ENCODE results near the gene CDHR1. TPM values are rescaled to one million over a fixed set of nuclear protein-coding genes. Genes with fewer than 3 reads are reported as not detected.

Gene CDHR1
- total RNA-seq, 1 experiment from 2014 or later: not detected

DNA sequence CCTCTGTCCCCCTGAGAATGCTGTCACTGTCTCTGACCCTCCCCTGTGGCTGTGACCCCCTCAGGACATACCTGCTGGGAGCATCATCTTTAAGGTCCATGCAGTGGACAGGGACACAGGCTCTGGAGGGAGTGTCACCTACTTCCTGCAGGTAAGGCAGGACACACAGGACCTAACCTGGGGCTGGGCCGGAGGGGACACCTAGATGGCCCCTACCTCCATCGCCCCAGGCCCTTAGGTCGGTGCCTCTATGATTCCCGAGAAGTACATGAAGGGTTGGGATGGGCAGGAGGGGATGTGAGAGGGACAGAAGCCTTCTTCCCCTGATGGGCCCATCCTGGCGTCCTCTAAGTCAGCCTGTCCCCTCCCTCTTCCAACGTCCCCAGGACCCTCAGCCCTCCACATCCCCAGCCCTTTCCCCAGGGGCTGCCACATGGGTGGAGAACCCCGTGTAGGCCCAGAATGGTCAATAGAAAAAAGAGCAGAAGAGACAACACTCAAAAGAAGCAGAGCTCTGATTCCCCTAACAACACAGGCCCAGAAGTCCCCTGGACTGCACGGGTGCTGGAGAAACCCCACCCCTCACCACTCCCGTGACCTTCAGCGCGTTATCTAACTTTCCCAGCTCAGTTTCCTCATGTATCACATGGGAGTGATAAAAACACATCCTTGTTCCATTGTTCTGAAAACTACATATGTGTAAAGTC lies 6.4 kb downstream of the CDHR1 start:
- DNase-seq (ENCODE audit: low read depth): no peak

DNA sequence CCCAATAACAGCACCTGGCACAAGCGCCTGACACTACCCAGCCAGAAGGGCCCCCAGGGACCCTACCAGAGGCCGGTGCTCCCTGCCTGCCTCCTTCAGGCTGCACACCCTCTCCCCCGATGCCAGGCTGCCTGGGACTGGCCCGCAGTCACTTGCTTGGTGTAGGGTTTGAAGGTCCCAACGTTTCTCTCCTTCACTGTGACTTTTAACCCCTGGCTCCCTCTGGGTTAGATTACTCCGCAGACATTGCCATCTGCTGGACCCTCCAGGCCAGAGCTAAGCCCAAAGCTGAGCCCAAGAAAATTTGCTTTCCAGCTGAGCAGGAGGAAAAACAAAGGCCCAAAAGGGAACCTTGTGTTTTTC lies 6.9 kb downstream of the CDHR1 start:
- DNase-seq (ENCODE audit: low read depth): no peak

DNA sequence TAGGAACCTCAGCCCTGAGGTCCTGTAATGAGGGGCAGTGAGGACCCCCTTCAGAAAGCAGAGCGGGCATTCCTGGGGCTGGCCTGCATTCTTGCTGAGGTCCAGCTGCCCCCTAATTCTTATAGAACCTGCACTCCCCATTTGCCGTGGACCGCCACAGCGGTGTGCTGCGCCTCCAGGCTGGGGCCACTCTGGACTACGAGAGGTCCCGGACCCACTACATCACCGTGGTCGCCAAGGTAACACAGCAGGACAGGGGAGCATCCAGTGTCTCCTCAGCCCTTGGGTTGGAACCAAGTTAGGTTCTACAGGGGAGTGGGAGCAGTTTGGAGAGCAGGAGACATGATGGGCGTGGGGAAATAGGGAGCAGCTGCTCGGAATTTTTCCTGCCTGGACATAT lies 7.3 kb downstream of the CDHR1 start:
- no peak for DNase-seq (ENCODE audit: low read depth)

DNA sequence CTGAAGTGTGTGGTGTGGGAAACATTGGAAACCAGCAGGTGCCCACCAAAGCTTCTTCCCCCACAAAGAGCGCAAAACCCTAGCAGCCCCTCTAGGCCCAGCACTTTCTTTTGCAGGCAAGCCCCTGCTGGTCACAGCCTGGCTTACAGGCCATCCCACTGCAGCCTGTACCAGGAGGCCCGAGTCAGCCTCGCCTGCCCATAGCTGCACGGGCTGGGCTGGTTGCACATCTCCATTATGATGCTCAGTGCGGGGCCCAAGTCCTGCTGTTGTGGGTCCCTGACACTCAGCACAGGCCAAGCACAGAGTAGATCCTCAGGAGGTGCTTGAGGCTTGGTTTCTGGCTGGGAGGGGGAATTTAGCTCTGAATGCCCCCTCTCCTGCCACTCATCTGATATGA lies 8.0 kb downstream of the CDHR1 start:
- DNase-seq (ENCODE audit: low read depth): no peak

DNA sequence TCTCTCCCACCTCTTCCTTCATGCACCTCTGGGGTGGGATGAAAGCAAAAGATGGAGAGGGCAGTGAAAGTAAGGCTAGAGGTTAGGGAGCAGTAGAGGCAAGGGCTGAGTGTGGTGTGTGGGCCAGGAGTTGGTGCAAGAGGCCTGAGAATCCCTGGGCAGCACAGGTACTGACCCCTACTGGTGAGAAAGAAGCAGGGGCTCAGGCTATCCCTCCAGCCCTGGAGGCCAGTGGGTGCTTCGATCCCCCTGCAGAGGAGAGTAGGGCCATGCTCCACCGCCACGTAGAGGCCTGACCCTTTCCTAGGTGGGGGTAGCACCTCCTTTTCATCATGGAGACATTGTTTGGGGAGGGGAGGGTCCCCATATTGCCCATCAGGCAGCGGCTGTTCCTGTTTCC lies 9.8 kb downstream of the CDHR1 start:
- no peak for DNase-seq (ENCODE audit: low read depth)

DNA sequence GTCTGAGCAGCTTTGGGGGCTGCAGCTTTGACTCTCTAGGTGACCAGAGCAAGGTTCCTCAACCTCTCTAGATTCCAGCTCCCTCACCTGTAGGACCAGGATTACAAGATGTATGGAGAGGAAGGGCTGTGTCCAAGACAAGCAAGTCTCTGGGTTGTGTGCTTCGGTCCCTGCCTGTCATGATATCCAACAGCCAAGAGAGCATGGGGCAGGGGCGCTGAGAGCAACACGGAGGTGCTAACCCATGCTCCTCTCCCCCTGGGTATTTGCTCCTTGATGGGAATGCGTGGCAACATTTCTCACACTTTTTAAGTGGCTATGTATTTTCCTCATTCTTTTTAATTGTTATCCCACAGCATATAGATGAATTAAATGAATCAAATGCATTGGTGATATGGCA lies 10.3 kb downstream of the CDHR1 start:
- no peak for DNase-seq (ENCODE audit: low read depth)

DNA sequence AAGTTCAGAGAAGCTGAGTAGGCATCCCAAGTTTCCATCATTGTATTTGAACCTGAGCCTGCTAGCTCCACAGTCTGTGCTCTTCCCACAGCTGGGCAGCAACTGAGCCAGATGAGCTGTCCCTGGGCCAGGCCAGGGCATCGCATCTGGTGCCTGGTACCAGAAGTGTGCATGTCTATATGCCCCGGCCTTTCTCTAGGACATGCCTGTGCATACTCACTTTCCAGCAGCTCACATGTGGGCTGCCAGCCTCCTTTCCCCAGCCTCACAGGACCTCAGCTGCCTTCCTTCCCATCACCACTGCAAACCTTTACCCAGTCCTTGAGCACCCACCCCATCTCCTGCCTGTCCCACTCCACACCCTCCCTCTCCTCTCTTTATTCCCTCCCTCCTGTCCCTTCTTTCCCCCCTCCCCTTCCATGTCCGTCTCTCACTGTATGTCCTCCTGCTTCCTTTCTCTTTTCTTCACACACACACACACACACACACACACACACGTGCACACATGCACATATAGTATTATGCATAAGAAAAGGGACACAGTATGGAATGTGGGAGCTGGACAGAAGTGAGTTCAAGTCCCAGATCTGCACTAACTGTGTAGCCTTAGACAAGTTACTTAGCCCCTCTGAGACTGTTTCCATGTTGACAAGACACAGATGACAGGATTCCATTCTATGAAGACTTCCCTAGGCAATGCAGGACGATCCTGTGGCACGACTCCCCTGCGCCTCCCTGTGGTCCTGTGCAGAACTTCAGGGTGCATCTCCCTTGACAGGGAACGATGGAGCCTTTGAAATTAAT lies 10.9 kb downstream of the CDHR1 start:
- peak; percentile 34 for DNase-seq (ENCODE audit: low read depth)

DNA sequence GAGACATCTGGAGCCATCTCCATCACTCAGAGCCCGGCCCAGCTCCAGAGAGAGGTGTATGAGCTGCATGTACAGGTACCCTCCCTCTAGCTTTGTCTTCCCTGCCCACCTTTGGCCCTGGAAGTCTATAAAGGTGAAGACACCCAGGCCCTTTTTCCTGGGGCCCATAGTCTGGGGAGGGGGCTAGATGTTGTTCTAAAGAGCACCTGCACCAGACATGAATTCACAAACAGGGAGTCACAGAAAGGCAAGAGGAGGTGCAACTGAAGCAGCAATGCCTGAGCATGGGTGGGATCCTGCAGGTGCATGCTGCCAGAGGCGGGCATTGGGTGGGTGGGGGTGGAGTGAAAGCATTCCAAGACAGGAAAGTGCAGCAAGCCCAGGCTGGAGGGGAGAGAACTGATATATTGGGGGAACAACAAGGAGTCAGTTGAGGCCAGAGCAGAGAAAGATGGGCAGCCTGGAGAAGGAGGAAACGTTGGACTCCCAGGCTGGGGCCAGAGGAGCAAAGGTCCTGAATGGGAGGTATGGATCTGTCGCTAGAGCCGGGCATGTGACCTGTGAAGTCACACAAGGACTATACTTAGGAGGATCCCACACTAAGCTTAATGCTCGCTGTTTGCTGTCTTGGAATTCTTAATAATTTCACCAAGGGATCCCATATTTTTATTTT lies 11.7 kb downstream of the CDHR1 start:
- DNase-seq (ENCODE audit: low read depth): no peak

DNA sequence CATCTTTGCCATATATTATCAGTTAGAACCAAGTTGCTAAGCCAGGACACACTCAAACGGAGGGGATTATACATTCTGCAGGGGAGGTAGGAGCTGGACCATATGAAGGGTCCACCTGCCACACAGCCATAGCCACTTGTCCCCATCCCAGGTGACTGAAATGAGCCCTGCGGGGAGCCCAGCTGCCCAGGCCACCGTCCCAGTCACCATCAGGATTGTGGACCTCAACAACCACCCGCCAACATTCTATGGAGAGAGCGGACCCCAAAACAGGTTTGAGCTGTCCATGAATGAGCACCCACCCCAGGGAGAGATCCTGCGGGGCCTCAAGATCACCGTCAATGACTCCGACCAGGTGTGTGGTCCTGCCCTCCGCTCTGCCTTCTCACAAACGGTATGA lies 13.7 kb downstream of the CDHR1 start:
- DNase-seq (ENCODE audit: low read depth): no peak

DNA sequence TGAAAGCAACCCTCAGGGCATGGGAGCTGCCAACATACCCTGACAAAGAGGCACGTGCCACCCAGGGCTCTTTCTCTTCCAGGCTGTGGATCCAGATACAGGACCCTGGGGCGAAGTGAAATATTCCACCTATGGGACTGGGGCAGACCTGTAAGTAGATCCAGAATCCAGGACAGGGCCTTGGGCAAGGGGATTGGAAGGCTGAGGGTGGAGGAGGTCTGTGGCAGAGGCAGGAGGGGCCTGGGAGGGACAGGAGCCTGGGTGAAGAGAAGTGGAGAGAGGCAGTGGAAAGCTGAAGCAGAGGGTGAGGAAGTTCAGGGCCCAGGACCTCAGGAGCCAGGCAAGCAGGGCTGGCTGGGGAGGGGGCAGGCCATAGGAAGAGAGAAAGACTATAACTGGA lies 17.2 kb downstream of the CDHR1 start:
- DNase-seq (ENCODE audit: low read depth): no peak

DNA sequence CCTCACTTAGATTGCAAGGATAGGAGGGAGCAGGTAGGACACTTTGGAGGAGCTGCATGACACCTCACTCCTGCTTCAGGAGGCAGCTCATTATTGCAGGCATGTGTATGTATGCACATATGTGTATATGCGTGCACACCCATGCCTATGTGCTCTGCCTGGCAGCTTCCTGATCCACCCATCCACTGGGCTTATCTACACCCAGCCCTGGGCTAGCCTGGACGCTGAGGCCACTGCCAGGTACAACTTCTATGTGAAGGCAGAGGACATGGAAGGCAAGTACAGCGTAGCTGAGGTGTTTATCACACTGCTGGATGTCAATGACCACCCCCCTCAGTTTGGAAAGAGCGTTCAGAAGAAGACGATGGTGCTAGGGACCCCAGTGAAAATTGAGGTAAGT lies 17.7 kb downstream of the CDHR1 start:
- DNase-seq (ENCODE audit: low read depth): no peak

DNA sequence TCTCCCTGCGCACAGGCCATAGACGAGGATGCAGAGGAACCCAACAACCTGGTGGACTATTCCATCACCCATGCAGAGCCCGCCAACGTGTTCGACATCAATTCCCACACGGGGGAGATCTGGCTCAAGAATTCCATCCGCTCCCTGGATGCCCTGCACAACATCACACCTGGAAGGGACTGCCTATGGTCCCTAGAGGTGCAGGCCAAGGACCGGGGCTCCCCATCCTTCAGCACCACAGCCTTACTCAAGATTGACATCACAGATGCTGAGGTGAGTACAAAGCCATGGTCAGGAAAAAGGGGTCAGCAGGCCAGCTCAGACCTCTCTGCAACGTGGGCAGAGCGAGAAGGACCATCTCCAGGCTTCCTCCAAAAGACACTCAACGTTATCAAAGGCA lies 18.7 kb downstream of the CDHR1 start:
- no peak for DNase-seq (ENCODE audit: low read depth)

DNA sequence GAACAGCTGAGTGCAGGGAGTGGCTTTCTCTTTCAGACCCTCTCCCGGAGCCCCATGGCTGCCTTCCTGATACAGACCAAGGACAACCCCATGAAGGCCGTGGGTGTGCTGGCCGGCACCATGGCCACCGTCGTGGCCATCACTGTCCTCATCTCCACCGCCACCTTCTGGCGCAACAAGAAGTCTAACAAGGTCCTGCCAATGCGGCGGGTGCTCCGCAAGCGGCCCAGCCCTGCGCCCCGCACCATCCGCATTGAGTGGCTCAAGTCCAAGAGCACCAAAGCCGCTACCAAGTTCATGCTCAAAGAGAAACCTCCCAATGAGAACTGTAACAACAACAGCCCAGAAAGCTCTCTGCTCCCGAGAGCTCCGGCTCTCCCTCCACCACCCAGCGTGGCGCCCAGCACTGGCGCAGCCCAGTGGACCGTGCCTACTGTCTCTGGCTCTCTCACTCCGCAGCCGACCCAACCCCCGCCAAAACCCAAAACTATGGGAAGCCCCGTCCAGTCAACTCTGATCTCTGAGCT lies 19.8 kb downstream of the CDHR1 start:
- DNase-seq (ENCODE audit: low read depth): no peak

DNA sequence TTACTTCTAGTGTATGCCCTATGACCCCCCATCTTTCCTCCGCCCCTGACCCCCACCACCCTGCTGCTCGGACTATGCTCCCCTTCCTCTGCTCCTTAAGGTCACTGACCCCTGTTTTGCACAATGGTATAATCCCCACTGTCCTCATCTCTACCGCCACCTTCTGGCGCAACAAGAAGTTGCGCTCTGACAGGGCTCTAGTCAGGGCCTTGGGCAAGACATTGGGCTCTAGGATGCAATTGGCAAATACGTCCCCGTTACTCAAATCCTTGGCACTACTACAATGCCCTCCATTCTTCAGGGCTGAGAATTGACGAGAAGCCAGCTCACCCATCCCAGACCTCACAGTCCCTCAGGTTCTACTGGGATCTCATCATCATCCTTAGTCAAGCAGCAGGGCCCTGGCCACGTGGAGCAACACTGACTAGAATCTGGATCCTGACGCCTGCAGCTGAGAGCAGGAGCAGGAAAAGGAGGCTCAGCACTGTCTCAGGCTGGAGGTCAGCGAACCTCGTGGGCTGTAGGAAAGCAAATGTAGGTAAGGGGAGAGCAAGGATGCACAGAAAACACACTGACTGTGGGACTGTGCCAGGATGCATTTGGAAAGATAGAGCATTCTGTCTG lies 20.4 kb downstream of the CDHR1 start:
- peak; percentile 28 for DNase-seq (ENCODE audit: low read depth)

DNA sequence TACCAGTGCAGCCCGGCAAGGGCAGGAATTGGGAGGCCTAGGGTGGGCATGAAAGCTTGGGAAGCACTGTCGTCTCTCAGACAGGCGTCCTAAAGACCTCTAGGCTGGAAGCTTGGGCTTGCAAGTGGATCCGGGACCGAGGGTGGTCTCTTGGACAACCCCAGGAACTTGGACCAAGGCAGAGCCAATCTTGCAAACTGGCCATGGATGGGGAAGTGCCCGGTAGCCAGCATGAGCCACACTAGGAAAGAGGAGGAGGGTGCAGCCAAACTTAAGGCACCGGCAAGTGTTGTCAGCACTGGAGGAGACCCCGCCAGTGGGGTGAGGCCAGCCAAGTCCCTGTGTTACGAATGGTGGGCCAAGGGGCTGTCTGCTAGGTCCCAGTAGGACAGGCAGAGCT lies 22.5 kb downstream of the CDHR1 start:
- DNase-seq (ENCODE audit: low read depth): no peak

DNA sequence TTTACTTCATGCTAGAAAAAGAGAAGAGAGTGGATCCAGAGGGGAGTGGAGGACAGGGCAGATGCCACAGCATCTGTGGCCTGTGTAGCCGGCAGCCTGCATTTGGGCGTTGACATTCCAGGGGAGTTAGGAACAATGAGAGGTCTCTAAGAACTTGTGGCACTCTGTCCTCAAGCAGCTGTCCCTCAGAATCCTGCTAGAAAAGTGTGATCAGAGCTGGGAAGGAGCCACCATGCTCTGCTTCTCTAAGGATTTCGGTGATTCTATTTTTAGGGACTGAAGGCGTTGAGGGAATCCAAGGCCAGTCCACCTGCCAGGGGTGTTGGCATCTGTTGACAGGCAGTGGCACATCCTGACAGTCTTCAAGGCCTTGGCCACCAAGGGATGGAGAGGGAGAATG lies 23.4 kb downstream of the CDHR1 start:
- no peak for DNase-seq (ENCODE audit: low read depth)

DNA sequence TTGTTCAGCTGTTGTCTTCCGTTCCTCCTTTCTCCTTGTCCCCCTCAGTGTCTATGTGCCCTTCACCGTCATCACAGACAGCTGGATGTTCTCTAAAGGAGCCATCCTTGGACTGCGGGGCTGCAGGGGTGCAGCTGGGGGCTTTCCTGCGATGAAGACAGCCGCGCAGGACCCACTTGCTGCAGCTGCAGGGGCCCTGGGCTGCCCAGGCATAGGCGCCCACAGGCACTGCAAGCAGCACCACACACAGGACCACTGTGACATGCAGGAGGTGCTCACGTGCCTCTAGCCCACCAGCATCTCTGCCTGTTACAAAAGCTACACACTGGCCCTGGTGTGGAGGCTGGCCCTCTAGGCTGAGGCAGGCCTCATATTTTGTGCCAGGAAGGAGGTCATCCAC lies 27.6 kb downstream of the CDHR1 start:
- DNase-seq (ENCODE audit: low read depth): no peak

DNA sequence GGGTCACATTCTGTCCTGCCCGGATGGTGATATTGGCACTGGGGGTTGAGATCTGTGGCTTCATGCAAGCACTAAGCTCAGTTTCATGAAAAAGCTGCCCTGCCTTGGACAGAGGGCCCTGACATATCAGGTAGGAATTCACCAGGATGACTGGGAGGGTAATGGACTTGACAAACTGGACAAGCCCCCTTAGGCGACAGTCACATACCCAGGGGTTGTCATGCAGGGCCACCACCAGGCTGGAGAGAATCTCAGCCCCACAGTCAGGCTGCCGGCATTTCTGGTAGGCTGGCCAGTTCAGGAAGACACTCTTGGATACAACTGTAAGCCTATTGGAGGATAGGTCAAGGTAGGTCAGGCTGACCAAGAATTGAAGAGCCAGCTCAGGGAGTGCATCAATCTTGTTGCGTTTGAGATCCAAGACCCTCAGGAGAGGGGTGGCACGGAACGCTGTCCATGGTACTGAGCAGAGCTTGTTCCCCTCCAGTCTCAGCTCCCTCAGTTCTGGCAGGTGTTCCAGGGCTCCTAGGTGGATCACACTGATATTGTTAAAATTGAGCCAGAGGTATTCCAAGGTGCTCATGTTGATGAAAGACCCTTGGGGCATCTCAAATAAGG lies 30.2 kb downstream of the CDHR1 start:
- DNase-seq (ENCODE audit: low read depth): no peak

DNA sequence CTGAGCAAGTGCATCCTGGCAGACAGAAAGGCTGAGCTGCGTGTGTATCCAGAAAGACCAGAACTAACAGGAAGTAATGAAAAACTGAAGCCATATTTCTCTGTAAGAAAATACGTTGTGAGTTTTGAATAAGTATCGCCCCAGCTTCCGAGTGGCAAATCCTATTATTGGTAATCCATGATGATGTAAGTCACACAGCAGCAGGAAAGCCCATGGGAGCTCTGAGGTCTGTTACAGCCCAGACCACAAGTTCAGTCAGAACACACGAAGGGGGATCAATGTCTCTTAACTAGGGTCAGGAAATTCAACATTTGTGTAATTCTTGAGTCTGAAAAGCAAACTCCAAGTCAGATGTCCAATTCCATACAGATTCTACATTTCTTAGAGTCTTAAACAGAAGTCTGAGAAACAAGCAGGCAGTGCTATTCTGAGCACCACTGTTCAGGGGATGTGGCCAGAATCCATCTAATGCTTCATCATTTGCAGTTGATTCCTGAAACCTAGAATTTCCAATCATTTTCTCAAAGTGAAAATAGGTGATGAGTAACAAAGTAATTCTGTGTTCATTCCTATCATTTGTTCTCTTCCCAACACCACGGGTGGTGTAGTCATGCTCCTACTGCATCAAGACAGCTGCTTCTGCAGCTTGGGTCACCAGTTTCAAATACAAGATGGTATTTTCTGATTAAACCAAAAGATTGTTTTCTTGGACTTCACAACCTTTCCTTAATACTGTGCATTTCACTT lies 31.3 kb downstream of the CDHR1 start, which contains the start of gene LRIT2:
Gene LRIT2, minus strand, starts transcription at position 118 of the 747 bp plus-strand sequence. Its CDS starts 24 bp downstream, at position 94.
- no peak for DNase-seq (ENCODE audit: low read depth)

DNA sequence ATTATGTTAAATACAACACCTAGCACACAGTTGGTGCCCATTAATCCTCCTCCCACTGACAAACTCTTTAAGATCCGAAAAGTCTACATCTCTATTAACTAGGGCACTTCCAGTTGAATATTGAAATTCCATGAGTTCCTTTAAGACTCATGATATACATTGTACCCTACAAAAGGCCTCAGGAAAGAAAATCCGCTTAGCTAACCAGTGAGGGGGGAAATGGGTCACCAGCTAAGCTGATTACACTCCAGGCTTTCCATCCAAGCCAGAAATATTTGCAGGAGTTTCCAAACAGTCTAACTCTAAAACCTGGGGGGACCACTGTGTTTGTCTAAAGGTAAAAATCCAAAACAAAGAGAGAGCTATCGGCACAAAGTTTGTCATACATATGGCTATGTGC lies 32.3 kb downstream of the CDHR1 start:
- DNase-seq (ENCODE audit: low read depth): no peak

DNA sequence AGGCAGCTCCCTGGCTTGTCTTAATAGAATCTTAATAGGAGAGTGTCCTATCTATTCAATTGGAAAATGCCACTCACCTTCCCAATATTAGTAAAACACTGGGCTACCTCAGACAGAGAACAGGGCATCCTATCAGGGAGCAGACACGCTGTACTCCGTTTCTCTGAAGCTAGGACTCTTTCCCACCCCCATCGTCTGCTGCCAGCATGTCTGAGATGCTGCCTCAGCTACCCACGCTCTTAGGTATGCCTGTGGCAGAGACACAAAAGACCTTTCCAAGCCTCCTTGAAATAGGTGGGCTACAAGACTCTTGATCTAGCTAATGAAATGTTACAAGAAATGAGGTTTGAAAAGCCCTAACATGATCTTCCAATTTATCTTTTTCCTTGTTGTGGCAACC lies 33.5 kb downstream of the CDHR1 start:
- no peak for DNase-seq (ENCODE audit: low read depth)
